Astrocyte (in vitro differentiated cells and primary cell): ENCODE measurements around the gene GPN2. TPM values are rescaled to one million over a fixed set of nuclear protein-coding genes. Genes with fewer than 3 reads are reported as not detected.

Experiments
- DNase-seq: peaks from one replicate; pipeline ENCODE4 v3.0.0-alpha.2; 2010; ENCODE audit warnings: low read depth
- FAIRE-seq: peaks from 2 replicates; lab custom pipeline; 2011; peaks lifted over from hg19 to GRCh38; lab: Jason Lieb, UNC
- H2AFZ ChIP-seq: 2 replicates; pipeline ENCODE4 v1.6.0; 2012; ENCODE audit warnings: low read depth, low read length, inconsistent platforms
- H3K27ac ChIP-seq: 2 replicates; pipeline ENCODE4 v1.5.1; 2011; ENCODE audit warnings: low read depth, low read length, inconsistent platforms
- H3K27me3 ChIP-seq: 2 replicates; pipeline ENCODE4 v1.6.0; 2011; ENCODE audit warnings: low read length, inconsistent platforms; ENCODE audit not compliant: insufficient read depth
- H3K36me3 ChIP-seq: 2 replicates; pipeline ENCODE4 v1.5.1; 2011; ENCODE audit warnings: low read length, inconsistent platforms; ENCODE audit not compliant: insufficient read depth
- H3K4me1 ChIP-seq: 2 replicates; pipeline ENCODE4 v1.5.1; 2011; ENCODE audit warnings: low read length, inconsistent platforms; ENCODE audit not compliant: insufficient read depth
- H3K4me2 ChIP-seq: 2 replicates; pipeline ENCODE4 v1.6.0; 2012; ENCODE audit warnings: low read length, inconsistent platforms
- H3K4me3 ChIP-seq: 2 replicates; pipeline ENCODE4 v1.5.1; 2011; ENCODE audit warnings: low read depth, mild to moderate bottlenecking, low read length, inconsistent platforms; ENCODE audit not compliant: insufficient read depth
- H3K79me2 ChIP-seq: 2 replicates; pipeline ENCODE4 v1.6.0; 2012; ENCODE audit warnings: mild to moderate bottlenecking, low read length, inconsistent platforms; ENCODE audit not compliant: insufficient read depth
- H3K9ac ChIP-seq: 2 replicates; pipeline ENCODE4 v1.6.0; 2012; ENCODE audit warnings: mild to moderate bottlenecking, low read length, inconsistent platforms
- H3K9me3 ChIP-seq: 2 replicates; pipeline ENCODE4 v1.5.1; 2012; ENCODE audit warnings: low read depth, mild to moderate bottlenecking, low read length, inconsistent platforms; ENCODE audit not compliant: insufficient read depth
- H4K20me1 ChIP-seq: 2 replicates; pipeline ENCODE4 v1.6.0; 2012; ENCODE audit warnings: low read length, inconsistent platforms; ENCODE audit not compliant: insufficient read depth
- H3K27ac Mint-ChIP-seq: one replicate; pipeline ENCODE4 v1.8.0; 2021; ENCODE audit warnings: mild to moderate bottlenecking, mixed read lengths; ENCODE audit not compliant: unreplicated experiment
- H3K27me3 Mint-ChIP-seq: one replicate; pipeline ENCODE4 v1.8.0; 2021; ENCODE audit warnings: low read depth, mixed read lengths; ENCODE audit not compliant: unreplicated experiment
- H3K36me3 Mint-ChIP-seq: one replicate; pipeline ENCODE4 v1.8.0; 2021; ENCODE audit warnings: low read depth, mixed read lengths; ENCODE audit not compliant: unreplicated experiment
- H3K4me1 Mint-ChIP-seq: one replicate; pipeline ENCODE4 v1.8.0; 2021; ENCODE audit warnings: low read depth, mixed read lengths; ENCODE audit not compliant: unreplicated experiment
- H3K4me3 Mint-ChIP-seq: one replicate; pipeline ENCODE4 v1.8.0; 2021; ENCODE audit warnings: mild to moderate bottlenecking, moderate library complexity, mixed read lengths; ENCODE audit not compliant: unreplicated experiment
- H3K9me3 Mint-ChIP-seq: one replicate; pipeline ENCODE4 v1.8.0; 2021; ENCODE audit warnings: mild to moderate bottlenecking, mixed read lengths; ENCODE audit not compliant: unreplicated experiment
- CTCF ChIP-seq: IDR thresholded peaks from 2 replicates; pipeline ENCODE4 v1.5.1; 2011; ENCODE audit warnings: low read depth, mild to moderate bottlenecking, inconsistent platforms, low read length, moderate library complexity; ENCODE audit not compliant: insufficient read depth
- EZH2 ChIP-seq: IDR thresholded peaks from 2 replicates; pipeline ENCODE4 v1.6.1; 2012; ENCODE audit warnings: mild to moderate bottlenecking, low read length, inconsistent platforms; ENCODE audit not compliant: insufficient read depth
- total RNA-seq: library from RNA; stranded (reverse); gene quantifications from 2 replicates; pipeline ENCODE4 v1.2.1, GENCODE V29; 2021

GPN2 gene
- total RNA-seq, 1 donor from 2014 or later, result 24.5 TPM

- Histone ChIP-seq H3K9ac (no peak overlapping the region), H3K27me3 (no peaks in the 10 kb centered on the region), H3K9me3 (no peaks in the 10 kb centered on the region), H2AFZ (no peak overlapping the region), H3K27ac (no peak overlapping the region), H3K4me2 (no peak overlapping the region), H3K4me1 (no peaks in the 10 kb centered on the region), H3K4me3 (no peak overlapping the region), H3K36me3 (no peaks in the 10 kb centered on the region), H3K79me2 (no peaks in the 10 kb centered on the region), H4K20me1 (no peaks in the 10 kb centered on the region)
- TF ChIP-seq EZH2 (no peak), CTCF (no peak)
- Mint-ChIP-seq H3K4me1 (peaks cover 2% of the 10 kb centered on the region), H3K4me3 (no peak overlapping the region), H3K27me3 (peaks cover 16% of the 10 kb centered on the region), H3K27ac (no peak overlapping the region), H3K9me3 (no peaks in the 10 kb centered on the region), H3K36me3 (peaks cover 2% of the 10 kb centered on the region)
- FAIRE-seq (no peak), DNase-seq (no peak)
Measured at GRCh38 chr1:26910343-26911160, 20.5 kb upstream of the GPN2 start.

- FAIRE-seq, result no peak
Measured at GRCh38 chr1:26909951-26910342, 19.9 kb upstream of the GPN2 start.

More at GRCh38 chr1:26909951-26910342, 19.9 kb upstream of the GPN2 start:
- H3K27me3 Mint-ChIP-seq, result peaks cover 11% of the 10 kb centered on the region
- no peak for TF ChIP-seq EZH2
- TF ChIP-seq CTCF, result no peak
- Histone ChIP-seq H3K9ac (no peak overlapping the region), H3K36me3 (no peaks in the 10 kb centered on the region), H2AFZ (no peak overlapping the region), H3K27ac (no peak overlapping the region), H3K79me2 (no peaks in the 10 kb centered on the region), H3K4me3 (no peak overlapping the region), H3K27me3 (no peaks in the 10 kb centered on the region), H3K4me2 (no peak overlapping the region), H3K9me3 (no peaks in the 10 kb centered on the region), H3K4me1 (no peaks in the 10 kb centered on the region), H4K20me1 (no peaks in the 10 kb centered on the region)
- H3K4me1 Mint-ChIP-seq, result peaks cover 2% of the 10 kb centered on the region
- H3K9me3 Mint-ChIP-seq, result no peaks in the 10 kb centered on the region
- no peak overlapping the region for H3K27ac Mint-ChIP-seq
- H3K4me3 Mint-ChIP-seq, result no peak overlapping the region
- DNase-seq, result no peak
- H3K36me3 Mint-ChIP-seq, result peaks cover 2% of the 10 kb centered on the region
